ENCODE data around the gene ZCCHC8. TPM values are rescaled to one million over a fixed set of nuclear protein-coding genes. Genes with fewer than 3 reads are reported as not detected.

The ZCCHC8 gene
- total RNA-seq, 1 experiment from 2014 or later, result 30.5 TPM

- Histone ChIP-seq H3K9ac (ENCODE audit: low read length) (no peak overlapping the region), H3K79me2 (ENCODE audit: insufficient read depth, low read length) (no peaks in the 10 kb centered on the region), H3K36me3 (ENCODE audit: control insufficient read depth in 1 of 2, insufficient read depth in 2 of 2, low read length in 2 of 2) (peaks cover 23 to 32% of the 10 kb centered on the region in 2 experiments; a peak in 3 of 4 replicates), H3K4me3 (replicated peaks in 1 of 2; ENCODE audit: low read depth in 1 of 2, low read length in 2 of 2) (no peak overlapping the region), H3K9me2 (ENCODE audit: insufficient read depth) (no peaks in the 10 kb centered on the region), H3K27me3 (ENCODE audit: insufficient read depth, low read length) (no peaks in the 10 kb centered on the region), H4K20me1 (ENCODE audit: insufficient read depth) (no peaks in the 10 kb centered on the region), H3K4me1 (ENCODE audit: control insufficient read depth in 1 of 2, insufficient read depth in 2 of 2, low read length in 2 of 2) (peaks cover 0 to 4% of the 10 kb centered on the region in 2 experiments; a peak in 1 of 4 replicates), H3K4me2 (ENCODE audit: low read length) (no peak overlapping the region), H2AFZ (ENCODE audit: low read depth, low read length, poor library complexity, severe bottlenecking) (no peak overlapping the region), H3K27ac (ENCODE audit: low read depth, low read length) (no peak overlapping the region), H3K9me3 (ENCODE audit: control insufficient read depth in 1 of 2, insufficient read depth in 1 of 2, low read depth in 1 of 2, low read length in 2 of 2) (no peaks in the 10 kb centered on the region)
- ChIA-PET POLR2A (no interaction called here), CTCF (no interaction called here), RAD21 (ENCODE audit: low non-redundant PET in 1 of 2, low total read pairs in 2 of 2, uncharacterized antibody in 2 of 2, unreplicated experiment in 2 of 2) (no interaction called here)
- intact Hi-C loops (cut with micrococcal nuclease), result loop anchor here (5.0 kb wide), 1 partner anchor 137 kb away; no protein-coding TSS in a partner anchor
- DNase-seq (ENCODE audit: low read depth, low spot score), result no peak
- no peak for ATAC-seq
- TF ChIP-seq POLR2A (IDR thresholded peaks at IDR 0.05; ENCODE audit: borderline replicate concordance, extremely low read depth, insufficient read depth, insufficient read length) (no peak), SRF (IDR thresholded peaks at IDR 0.05; ENCODE audit: low read depth) (no peak), SIN3A (IDR thresholded peaks at IDR 0.05; ENCODE audit: low read depth) (no peak), ZBTB33 (IDR thresholded peaks at IDR 0.05; ENCODE audit: extremely low read depth, insufficient replicate concordance, low read length) (no peak), FOSL1 (IDR thresholded peaks at IDR 0.05; ENCODE audit: low read depth) (no peak), POLR2AphosphoS5 (IDR thresholded peaks at IDR 0.05; ENCODE audit: low read depth, low read length) (no peak), ELF1 (IDR thresholded peaks at IDR 0.05; ENCODE audit: borderline replicate concordance, low read depth) (no peak), CTCF (IDR thresholded peaks at IDR 0.05 in 2 of 3, conservative IDR thresholded peaks at IDR 0.05 in 1 of 3; ENCODE audit: borderline replicate concordance in 1 of 3, insufficient read depth in 1 of 3, low read depth in 2 of 3, low read length in 2 of 3) (no peak), EGR1 (IDR thresholded peaks at IDR 0.05; ENCODE audit: low read depth) (no peak), YY1 (IDR thresholded peaks at IDR 0.05; ENCODE audit: extremely low read depth, insufficient replicate concordance, low read depth, low read length) (no peak), CBX3 (IDR thresholded peaks at IDR 0.05; ENCODE audit: low read depth) (no peak), RAD21 (IDR thresholded peaks at IDR 0.05; ENCODE audit: low read depth) (no peak), EZH2 (IDR thresholded peaks at IDR 0.05) (no peak), ZFX (IDR thresholded peaks at IDR 0.05) (no peak), REST (IDR thresholded peaks at IDR 0.05; ENCODE audit: low read depth) (no peak), MAX (IDR thresholded peaks at IDR 0.05) (no peak), TCF7L2 (IDR thresholded peaks at IDR 0.05; ENCODE audit: borderline replicate concordance, extremely low read depth, insufficient read depth, insufficient read length) (no peak)
- BruUV-seq (replicated peaks), result no TSS peak
Measured at GRCh38 chr12:122474324-122474716, 26.4 kb downstream of the ZCCHC8 start.

All from HCT116 (cell line).